HepG2 (cell line): ENCODE results near the gene CHKB. TPM values are rescaled to one million over a fixed set of nuclear protein-coding genes. Genes with fewer than 3 reads are reported as not detected.

Source experiments
- AGO1 ChIP-seq: fragments of 200-400 bp; formaldehyde crosslinking; IDR thresholded peaks from 2 replicates; pipeline ENCODE4 v1.6.1; 2017; ENCODE audit warnings: mild to moderate bottlenecking, low read depth, low read length, moderate library complexity; ENCODE audit not compliant: poor library complexity, severe bottlenecking
- AHR ChIP-seq: IDR thresholded peaks from 2 replicates; pipeline ENCODE4 v1.6.1; 2018; ENCODE audit warnings: missing genetic modification reagents, missing compliant biosample characterization
- CREB1 ChIP-seq, 2 experiments: fragments of 450-650 bp in 1 of 2; IDR thresholded peaks; 2 replicates each; pipeline ENCODE4 v1.6.1; 2016 to 2017; ENCODE audit warnings: control low read depth in 1 of 2, mild to moderate bottlenecking in 1 of 2, missing compliant biosample characterization in 1 of 2, missing genetic modification characterization in 1 of 2
- DNMT1 ChIP-seq: sonication (generic); formaldehyde crosslinking; IDR thresholded peaks from 2 replicates; pipeline ENCODE4 v1.5.1; 2020; ENCODE audit warnings: mild to moderate bottlenecking, missing genetic modification reagents
- FOXC1 ChIP-seq: sonication (generic); formaldehyde crosslinking; IDR thresholded peaks from 2 replicates; pipeline ENCODE4 v1.8.0; 2022; ENCODE audit warnings: mild to moderate bottlenecking, missing genetic modification reagents, borderline replicate concordance
- HNF1A ChIP-seq, 2 experiments: sonication (generic) in 1 of 2; formaldehyde crosslinking in 1 of 2; IDR thresholded peaks; 2 replicates each; pipeline versions ENCODE4 v1.4.0 to v1.6.1; 2016 to 2020; ENCODE audit warnings: borderline replicate concordance in 1 of 2, low read depth in 1 of 2, mild to moderate bottlenecking in 1 of 2, missing genetic modification reagents in 1 of 2
- HNRNPLL ChIP-seq: fragments of 200-400 bp; formaldehyde crosslinking; IDR thresholded peaks from 2 replicates; pipeline ENCODE4 v1.6.1; 2017; ENCODE audit warnings: mild to moderate bottlenecking, low read depth, low read length; ENCODE audit not compliant: poor library complexity, severe bottlenecking
- ISX ChIP-seq: sonication (generic); formaldehyde crosslinking; conservative IDR thresholded peaks from 2 replicates; pipeline ENCODE4 v1.5.0; 2020; ENCODE audit warnings: missing genetic modification reagents
- SRSF1 ChIP-seq: fragments of 200-400 bp; formaldehyde crosslinking; optimal IDR thresholded peaks from 2 replicates; pipeline ENCODE3; 2017; ENCODE audit warnings: mild to moderate bottlenecking, low read depth, low read length, moderate library complexity
- TARDBP ChIP-seq: sonication (generic); formaldehyde crosslinking; IDR thresholded peaks from 2 replicates; pipeline ENCODE4 v1.8.0; 2022; ENCODE audit warnings: mild to moderate bottlenecking, missing genetic modification reagents
- THAP9 ChIP-seq: sonication (generic); formaldehyde crosslinking; IDR thresholded peaks from 2 replicates; pipeline ENCODE4; 2020; ENCODE audit warnings: missing genetic modification reagents, mild to moderate bottlenecking, borderline replicate concordance
- ZBTB42 ChIP-seq: sonication (generic); formaldehyde crosslinking; IDR thresholded peaks from 2 replicates; pipeline ENCODE4 v1.5.0; 2020; ENCODE audit warnings: mild to moderate bottlenecking, missing genetic modification reagents
- ZNF138 ChIP-seq: sonication (generic); formaldehyde crosslinking; IDR thresholded peaks from 2 replicates; pipeline ENCODE4 v1.5.0; 2020; ENCODE audit warnings: mild to moderate bottlenecking, low read depth, missing genetic modification reagents
- ZNF549 ChIP-seq: sonication (generic); formaldehyde crosslinking; IDR thresholded peaks from 2 replicates; pipeline ENCODE4 v1.5.0; 2020; ENCODE audit warnings: missing genetic modification reagents
- ZNF678 ChIP-seq: sonication (generic); formaldehyde crosslinking; IDR thresholded peaks from 2 replicates; pipeline ENCODE4 v1.4.0; 2020; ENCODE audit warnings: mild to moderate bottlenecking, missing genetic modification reagents
- ZSCAN21 ChIP-seq: sonication (generic); formaldehyde crosslinking; IDR thresholded peaks from 2 replicates; pipeline ENCODE4 v1.8.0; 2022; ENCODE audit warnings: mild to moderate bottlenecking, missing genetic modification reagents, moderate library complexity, borderline replicate concordance
- polyA plus RNA-seq, 8 experiments: library from polyadenylated mRNA; depleted of rRNA in 3 of 8; stranded (reverse) in 7 of 8; unstranded in 1 of 8; fragments of >200 nt; fragmentation: Illumina TruSeq in 4 of 8; extraction: Trizol in 4 of 8; gene quantifications; 2 replicates each; pipeline versions ENCODE4 v1.2.1 to v1.2.3, GENCODE V29; 2011 to 2016; ENCODE audit warnings: low read depth in 4 of 8, missing spikeins in 1 of 8, mixed read lengths in 1 of 8; ENCODE audit not compliant: insufficient read depth in 1 of 8
- total RNA-seq, 5 experiments: library from RNA; depleted of rRNA; stranded (reverse); fragments of >200 nt; fragmentation: Illumina TruSeq; extraction: Trizol; gene quantifications; 2 replicates each; pipeline ENCODE4 v1.2.3, GENCODE V29; 2016; ENCODE audit warnings: low read depth in 1 of 5
- TF ChIP-seq, protein P1 (sequence below): sonication (generic); formaldehyde crosslinking; IDR thresholded peaks from 2 replicates; pipeline ENCODE4 v1.5.1; 2020; ENCODE audit warnings: missing genetic modification reagents, mild to moderate bottlenecking, borderline replicate concordance
- TF ChIP-seq, protein P2 (sequence below): sonication (generic); formaldehyde crosslinking; IDR thresholded peaks from 2 replicates; pipeline ENCODE4 v1.8.1; 2023; ENCODE audit warnings: missing genetic modification reagents, inconsistent platforms, borderline replicate concordance

The CHKB gene
- total and polyA plus RNA-seq, 2 of the 13 experiments (the other 11 are each of a cell fraction or from before 2014, with no cell fraction given), result 24.5 to 42.7 TPM

- 0 out of 2 replicates have a peak, but pooled peaks have one; percentile 3 for TF ChIP-seq ZNF678
- TF ChIP-seq, protein P1, sequence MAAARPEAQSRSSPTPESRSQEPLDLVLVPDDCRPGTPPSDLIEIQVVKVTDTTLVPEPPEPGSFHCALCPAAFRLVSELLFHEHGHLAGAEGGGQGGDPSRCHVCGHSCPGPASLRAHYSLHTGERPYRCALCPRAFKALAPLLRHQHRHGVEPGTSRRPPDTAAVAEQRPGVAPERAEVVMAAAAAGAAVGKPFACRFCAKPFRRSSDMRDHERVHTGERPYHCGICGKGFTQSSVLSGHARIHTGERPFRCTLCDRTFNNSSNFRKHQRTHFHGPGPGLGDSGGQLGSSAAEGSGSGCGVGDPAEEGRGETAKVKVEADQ (CRISPR knock-in tag), result peak; percentile 69; the same call in 1 of the 2 replicates
- peak; percentile 37; the same call in 1 of the 2 replicates for TF ChIP-seq DNMT1 (CRISPR knock-in tag)
- no peak for TF ChIP-seq AHR (CRISPR knock-in tag)
- no peak for TF ChIP-seq SRSF1
- TF ChIP-seq HNRNPLL, result peak; percentile 96
- TF ChIP-seq THAP9 (CRISPR knock-in tag), result peak; percentile 86; the same call in 1 of the 2 replicates
- no peak for TF ChIP-seq ZNF549 (CRISPR knock-in tag)
- TF ChIP-seq ZBTB42, result peak; percentile 72; the same call in 1 of the 2 replicates
- TF ChIP-seq FOXC1 (CRISPR knock-in tag), result peak; percentile 53
- no peak for TF ChIP-seq ZNF138
- TF ChIP-seq AGO1, result peak; percentile 61
- no peak for TF ChIP-seq HNF1A (IDR thresholded peaks at IDR 0.05; ENCODE audit: low read depth)
- 0 out of 2 replicates have a peak, but pooled peaks have one; percentile 33 for TF ChIP-seq HNF1A (CRISPR knock-in tag; IDR thresholded peaks at IDR 0.05; ENCODE audit: borderline replicate concordance)
- peak; percentile 47 for TF ChIP-seq CREB1 (IDR thresholded peaks at IDR 0.05)
- no peak for TF ChIP-seq CREB1 (CRISPR knock-in tag; IDR thresholded peaks at IDR 0.05)
- TF ChIP-seq, protein P2, sequence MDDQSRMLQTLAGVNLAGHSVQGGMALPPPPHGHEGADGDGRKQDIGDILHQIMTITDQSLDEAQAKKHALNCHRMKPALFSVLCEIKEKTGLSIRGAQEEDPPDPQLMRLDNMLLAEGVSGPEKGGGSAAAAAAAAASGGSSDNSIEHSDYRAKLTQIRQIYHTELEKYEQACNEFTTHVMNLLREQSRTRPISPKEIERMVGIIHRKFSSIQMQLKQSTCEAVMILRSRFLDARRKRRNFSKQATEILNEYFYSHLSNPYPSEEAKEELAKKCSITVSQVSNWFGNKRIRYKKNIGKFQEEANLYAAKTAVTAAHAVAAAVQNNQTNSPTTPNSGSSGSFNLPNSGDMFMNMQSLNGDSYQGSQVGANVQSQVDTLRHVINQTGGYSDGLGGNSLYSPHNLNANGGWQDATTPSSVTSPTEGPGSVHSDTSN (CRISPR knock-in tag), result no peak
- peak; percentile 16; the same call in 1 of the 2 replicates for TF ChIP-seq TARDBP (CRISPR knock-in tag)
- TF ChIP-seq ZSCAN21 (CRISPR knock-in tag), result peak; percentile 36; the same call in 1 of the 2 replicates
- TF ChIP-seq ISX, result peak; percentile 69; the same call in 1 of the 2 replicates
Measured at GRCh38 chr22:50582493-50583293, at the start of gene CHKB (continued).
